ENCODE measurements around the gene ACVR1.
"Not testable (repeated sequence)": the region's sequence is repeated elsewhere in the genome, so short reads cannot be mapped to it uniquely, and the experiment has no call there.

ACVR1 gene

GRCh38 chr2:157894694-157895435, 18.7 kb upstream of the ACVR1 start:
- no peak for TF ChIP-seq CTCF (IDR thresholded peaks at IDR 0.05; ENCODE audit: low read depth, low read length)
- peak; percentile 25 for DNase-seq (ENCODE audit: extremely low read depth, low read depth)

DNA sequence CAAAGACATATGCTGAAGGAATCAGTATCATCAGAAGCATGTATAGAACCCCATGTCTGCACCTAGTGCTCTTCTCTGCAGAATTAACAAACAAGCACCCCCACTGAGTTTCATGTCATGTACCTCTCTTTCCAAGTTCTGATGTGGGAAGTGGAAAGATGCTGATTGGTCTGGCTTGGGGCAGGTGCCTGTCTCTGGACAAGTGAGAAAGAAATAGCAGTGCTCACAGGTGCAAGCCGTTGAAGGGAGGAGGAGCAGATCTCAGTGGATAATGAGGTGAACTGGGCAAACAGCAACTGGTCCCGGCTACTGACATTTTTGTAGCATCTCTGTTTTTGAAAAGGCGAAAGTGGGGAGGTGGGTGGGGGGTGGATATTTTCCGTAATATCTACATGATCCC, 17.5 kb upstream of the ACVR1 start:
- DNase-seq (ENCODE audit: extremely low read depth, low read depth), result no peak
- TF ChIP-seq CTCF (IDR thresholded peaks at IDR 0.05; ENCODE audit: low read depth, low read length), result no peak

- no peak for TF ChIP-seq CTCF (IDR thresholded peaks at IDR 0.05; ENCODE audit: low read depth, low read length)
- no peak for DNase-seq (ENCODE audit: extremely low read depth, low read depth)
These were observed 15.5 kb upstream of the ACVR1 start for GRCh38 chr2:157891643-157892041.

DNA sequence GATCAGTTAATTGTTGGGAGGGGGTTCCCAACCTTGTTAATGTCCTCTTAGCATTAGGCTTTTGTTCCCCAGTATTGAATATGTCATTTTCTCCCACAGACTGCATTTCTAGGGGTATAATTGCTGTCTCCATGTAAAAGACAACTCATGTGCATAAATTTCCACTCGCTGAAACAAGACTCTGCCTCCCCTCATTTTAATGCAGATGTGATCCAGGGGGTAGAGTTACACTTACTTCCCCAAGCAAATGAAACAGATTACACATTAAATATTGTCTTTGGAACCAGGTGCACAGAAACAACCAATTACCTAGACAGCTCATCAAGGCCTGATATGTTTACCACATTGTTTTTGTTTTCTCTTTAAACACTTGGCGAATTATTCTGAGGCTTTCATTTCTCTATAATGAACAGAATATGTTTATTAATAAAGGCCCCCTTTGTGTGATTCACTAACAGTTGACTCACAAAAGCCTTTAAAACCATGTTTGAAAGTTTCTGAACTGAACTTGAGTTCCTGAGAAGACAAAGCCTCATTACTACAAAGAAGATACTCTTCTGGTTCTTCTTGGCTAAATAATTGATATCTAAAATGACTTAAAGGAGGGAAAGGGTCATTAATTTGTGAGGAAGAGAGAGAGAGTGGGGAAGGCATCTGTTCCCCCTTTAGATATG, 15.0 kb upstream of the ACVR1 start:
- DNase-seq (ENCODE audit: extremely low read depth, low read depth), result no peak
- no peak for TF ChIP-seq CTCF (IDR thresholded peaks at IDR 0.05; ENCODE audit: low read depth, low read length)

DNA sequence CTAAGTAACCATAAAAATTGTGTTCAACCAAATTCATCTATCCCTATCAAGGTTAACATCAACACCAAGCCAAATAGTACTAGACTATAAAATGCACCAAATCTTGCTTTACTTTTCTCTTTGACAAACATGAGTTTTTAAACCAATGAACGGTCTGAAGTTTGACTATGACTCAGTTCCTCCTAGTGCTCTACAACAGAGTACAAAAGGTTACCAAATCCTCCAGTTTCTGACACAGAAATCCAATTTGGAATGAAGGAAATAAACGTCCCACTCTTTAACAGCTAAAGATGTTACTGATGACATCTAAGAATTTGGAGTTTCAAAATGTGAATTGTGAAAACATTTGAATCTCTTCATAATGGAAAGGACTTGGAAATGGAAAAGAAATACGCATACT, 11.8 kb upstream of the ACVR1 start:
- TF ChIP-seq CTCF (IDR thresholded peaks at IDR 0.05; ENCODE audit: low read depth, low read length), result no peak
- no peak for DNase-seq (ENCODE audit: extremely low read depth, low read depth)

DNA sequence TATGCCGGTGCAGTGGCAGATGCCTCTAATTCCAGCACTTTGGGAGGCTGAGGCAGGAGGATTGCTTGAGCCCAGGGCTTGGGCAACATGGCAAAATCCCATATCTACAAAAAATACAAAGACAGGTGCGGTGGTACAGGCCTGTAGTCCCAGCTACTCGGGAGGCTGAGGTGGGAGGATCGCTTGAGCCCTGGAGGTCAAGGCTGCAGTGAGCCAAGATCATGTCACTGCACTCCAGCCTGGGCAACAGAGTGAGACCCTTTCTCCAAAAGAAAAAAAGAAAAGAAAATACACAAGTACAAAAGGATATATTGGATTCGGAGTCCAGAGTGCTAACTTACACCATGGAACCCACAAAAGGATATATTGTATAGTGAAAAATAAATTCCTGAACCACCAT, 8.4 kb upstream of the ACVR1 start:
- DNase-seq (ENCODE audit: extremely low read depth, low read depth), result not testable (repeated sequence)

DNA sequence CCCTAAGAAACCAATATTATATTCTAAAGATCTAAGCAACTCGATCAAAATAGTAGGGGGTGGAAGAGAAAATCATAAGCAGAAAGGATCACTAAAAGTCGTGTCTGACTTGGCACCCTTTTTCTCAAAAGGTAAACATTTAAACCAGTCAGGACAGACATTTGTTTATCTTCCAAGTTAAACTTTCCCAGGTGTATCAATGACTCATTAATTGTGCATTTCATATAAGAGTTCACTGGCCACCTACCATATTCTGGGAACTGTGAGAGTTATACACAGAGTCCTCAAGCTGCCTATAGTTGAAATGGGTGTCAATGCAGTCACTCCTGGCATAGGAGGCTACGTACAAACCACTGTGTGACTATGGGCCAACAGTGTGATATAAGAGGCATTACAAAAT, 4.8 kb upstream of the ACVR1 start:
- DNase-seq (ENCODE audit: extremely low read depth, low read depth), result no peak
- TF ChIP-seq CTCF (IDR thresholded peaks at IDR 0.05; ENCODE audit: low read depth, low read length), result no peak
